A673 (cell line): Measurements from ENCODE around the gene MSI2. TPM values are rescaled to one million over a fixed set of nuclear protein-coding genes. Genes with fewer than 3 reads are reported as not detected.

ENCODE experiments used
- BruUV-seq: library from RNA; stranded (reverse); fragments of 400-500 nt; replicated peaks from 2 replicates; lab custom pipeline; 2021; lab: Mats Ljungman, UMichigan
- CTCF ChIA-PET: fragments of 300-600 bp; sonication (Branson Sonifier 250); formaldehyde crosslinking; loops from one replicate; lab custom pipeline; 2022; ENCODE audit warnings: antibody characterized with exemption; lab: Charles Lee
- POLR2A ChIA-PET: fragments of 300-600 bp; sonication (Branson Sonifier 250); formaldehyde crosslinking; loops from one replicate; lab custom pipeline; 2022; ENCODE audit warnings: antibody characterized with exemption; ENCODE audit not compliant: low non-redundant PET; lab: Charles Lee
- DNase-seq: peaks from one replicate; pipeline ENCODE4 v3.0.0-alpha.2; 2015; ENCODE audit warnings: low spot score
- H3K27ac ChIP-seq: fragments of 200-600 bp; sonication (generic); 2 replicates; pipeline ENCODE4 v1.5.1; 2016; ENCODE audit warnings: mixed run types, low read depth, mild to moderate bottlenecking, mixed read lengths, antibody characterized with exemption, low read length; ENCODE audit not compliant: poor library complexity, severe bottlenecking
- H3K27me3 ChIP-seq: fragments of 200-600 bp; sonication (generic); replicated peaks from 2 replicates; pipeline ENCODE4 v1.6.1; 2017; ENCODE audit warnings: mixed run types, low read depth, mild to moderate bottlenecking, mixed read lengths, antibody characterized with exemption, low read length; ENCODE audit not compliant: insufficient read depth, poor library complexity
- H3K36me3 ChIP-seq: fragments of 200-600 bp; sonication (generic); 2 replicates; pipeline ENCODE4 v1.6.1; 2016; ENCODE audit warnings: mixed run types, mild to moderate bottlenecking, mixed read lengths, antibody characterized with exemption, low read length; ENCODE audit not compliant: insufficient read depth, poor library complexity, severe bottlenecking
- H3K4me1 ChIP-seq: fragments of 200-600 bp; sonication (generic); 2 replicates; pipeline ENCODE4 v1.6.1; 2017; ENCODE audit warnings: mixed run types, mild to moderate bottlenecking, mixed read lengths, antibody characterized with exemption, low read length; ENCODE audit not compliant: insufficient read depth, poor library complexity, severe bottlenecking
- H3K4me3 ChIP-seq: fragments of 200-600 bp; sonication (generic); 2 replicates; pipeline ENCODE4 v1.5.1; 2016; ENCODE audit warnings: low read depth, mixed run types, mild to moderate bottlenecking, mixed read lengths, low read length; ENCODE audit not compliant: poor library complexity, severe bottlenecking
- H3K9me3 ChIP-seq: fragments of 200-600 bp; sonication (generic); 2 replicates; pipeline ENCODE4 v1.6.1; 2016; ENCODE audit warnings: mixed run types, low read depth, mild to moderate bottlenecking, mixed read lengths, antibody characterized with exemption, low read length; ENCODE audit not compliant: poor library complexity, severe bottlenecking
- CTCF ChIP-seq: fragments of 300-800, 200-600 bp; sonication (generic); conservative IDR thresholded peaks from 2 replicates; pipeline ENCODE4 v1.5.1; 2017; ENCODE audit warnings: low read depth, mild to moderate bottlenecking, antibody characterized with exemption, low read length, moderate library complexity, mixed read lengths
- EZH2 ChIP-seq: fragments of 200-600 bp; sonication (generic); IDR thresholded peaks from 2 replicates; pipeline ENCODE4 v1.6.1; 2017; ENCODE audit warnings: borderline replicate concordance, low read depth, mild to moderate bottlenecking, mixed read lengths, antibody characterized with exemption, low read length; ENCODE audit not compliant: poor library complexity, severe bottlenecking
- intact Hi-C: fragments of 100-400 bp; cut with micrococcal nuclease; formaldehyde crosslinking; loops from one replicate; pipeline ENCODE4 v1.10.0; 2022; ENCODE audit not compliant: unreplicated experiment
- total RNA-seq: library from RNA; stranded (reverse); gene quantifications from 2 replicates; pipeline ENCODE4 v1.2.3, GENCODE V29; 2021

Gene MSI2
- total RNA-seq, 1 experiment from 2014 or later: 108 TPM

DNA sequence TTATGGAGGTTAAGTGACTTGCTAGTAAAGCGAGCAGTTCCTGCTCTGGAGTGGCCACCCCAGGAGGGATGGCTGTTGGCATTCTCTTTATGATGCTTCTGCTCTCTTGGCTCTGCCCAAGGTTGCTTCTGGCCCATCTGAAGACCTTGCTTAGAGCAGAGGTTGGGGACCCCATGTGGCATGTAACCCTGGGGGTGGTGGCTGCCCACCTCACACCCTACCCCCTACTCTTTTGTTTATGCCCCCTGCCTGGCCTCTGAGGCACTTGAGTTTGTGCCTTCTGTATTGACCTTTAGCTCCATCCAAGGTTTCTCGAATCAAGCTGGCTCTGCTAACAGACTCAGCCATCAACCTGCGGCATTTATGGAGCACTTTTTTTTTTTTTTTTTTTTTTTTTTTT is 214.6 kb downstream of the MSI2 start:
- TF ChIP-seq EZH2: no peak
- TF ChIP-seq CTCF: no peak
- no peak overlapping the region for H3K4me3 ChIP-seq
- no peaks in the 10 kb centered on the region for H3K36me3 ChIP-seq
- CTCF ChIA-PET: no interaction called here
- no TSS peak for BruUV-seq
- no peak overlapping the region for H3K27ac ChIP-seq
- no peaks in the 10 kb centered on the region for H3K9me3 ChIP-seq
- H3K4me1 ChIP-seq: peaks cover 43% of the 10 kb centered on the region
- POLR2A ChIA-PET: no interaction called here
- no peaks in the 10 kb centered on the region for H3K27me3 ChIP-seq
- intact Hi-C loops: loop anchor here (5.0 kb wide), 1 partner anchor 49 kb away; no protein-coding TSS in a partner anchor
- no peak for DNase-seq

- POLR2A ChIA-PET: no interaction called here
- no peak overlapping the region for H3K4me3 ChIP-seq
These were observed 215.6 kb downstream of the MSI2 start for GRCh38 chr17:57471868-57472368.

DNA sequence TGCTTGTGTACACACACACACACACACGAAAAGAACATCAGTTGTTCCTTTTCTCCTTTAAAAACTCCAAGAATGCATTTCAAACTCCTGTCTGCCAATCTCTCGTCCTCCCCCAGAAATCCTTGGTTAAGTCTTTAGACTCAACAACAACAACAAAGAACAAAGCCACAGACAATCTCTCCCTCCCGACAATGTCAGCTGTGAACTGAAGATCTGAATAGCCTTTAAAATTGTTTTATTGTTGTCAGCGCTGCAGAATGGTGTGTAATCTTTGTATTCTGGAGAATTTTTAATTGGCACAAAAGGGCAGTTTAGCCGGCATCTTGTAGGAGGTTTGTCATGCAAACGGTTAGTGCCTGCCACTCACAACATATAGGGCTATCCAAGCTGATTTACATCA is 219.5 kb downstream of the MSI2 start:
- no peak for TF ChIP-seq EZH2
- TF ChIP-seq CTCF: no peak
- peaks cover 82% of the 10 kb centered on the region for H3K4me1 ChIP-seq
- no peaks in the 10 kb centered on the region for H3K27me3 ChIP-seq
- no TSS peak for BruUV-seq
- CTCF ChIA-PET: no interaction called here
- H3K36me3 ChIP-seq: no peaks in the 10 kb centered on the region
- H3K27ac ChIP-seq: no peak overlapping the region
- no peaks in the 10 kb centered on the region for H3K9me3 ChIP-seq
- POLR2A ChIA-PET: no interaction called here
- no peak overlapping the region for H3K4me3 ChIP-seq
- intact Hi-C loops: no loop called here
- DNase-seq: no peak

More at GRCh38 chr17:57471868-57472368, 215.6 kb downstream of the MSI2 start:
- Histone ChIP-seq H3K27me3 (no peaks in the 10 kb centered on the region), H3K27ac (peak overlapping the region; percentile 59), H3K9me3 (no peaks in the 10 kb centered on the region), H3K36me3 (no peaks in the 10 kb centered on the region), H3K4me1 (peaks cover 46% of the 10 kb centered on the region)
- no peak for TF ChIP-seq CTCF
- no peak for TF ChIP-seq EZH2
- intact Hi-C loops: loop anchor here (5.0 kb wide), 1 partner anchor 50 kb away; no protein-coding TSS in a partner anchor
- BruUV-seq: no TSS peak
- DNase-seq: peak; percentile 22
- CTCF ChIA-PET: interaction anchor here (1.2 kb wide), 1 partner anchor 200 kb away, joined by 3 read pairs; no protein-coding TSS in a partner anchor
